Body of pancreas (tissue), 4 donors: ENCODE results near the gene KDM4C.

Source experiments
- POLR2A ChIP-seq, 3 donors: fragments of 450-650 bp; IDR thresholded peaks; one replicate each; pipeline ENCODE4 v1.6.1; 2016; ENCODE audit warnings: antibody characterized with exemption in 3 of 3, mild to moderate bottlenecking in 2 of 3
- TF ChIP-seq, protein P1 (sequence below), 7 experiments: fragments of 450-650 bp in 4 of 7; fragments of 200-600 bp in 3 of 7; sonication (generic) in 3 of 7; IDR thresholded peaks; one replicate each; pipeline ENCODE4 v1.5.1; 2016 to 2019; ENCODE audit warnings: antibody characterized with exemption in 7 of 7

DNA sequence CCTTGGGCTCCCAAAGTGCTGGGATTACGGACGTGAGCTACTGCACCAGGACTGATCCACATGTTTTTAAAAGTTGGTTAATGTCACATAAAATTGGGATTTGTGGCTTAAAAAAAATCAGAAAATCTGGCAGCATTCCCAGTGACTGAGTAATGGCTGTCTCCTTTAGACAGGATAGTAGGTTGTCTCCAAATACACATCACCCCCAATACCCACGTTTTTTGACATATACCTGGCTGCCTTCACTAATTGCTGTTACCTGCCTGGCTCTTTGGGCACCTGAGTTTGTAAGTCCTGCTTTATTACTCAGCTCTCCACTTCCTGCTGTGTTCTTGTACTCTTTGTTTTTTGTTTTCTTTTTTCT lies 84.8 kb downstream of the KDM4C start:
- TF ChIP-seq, protein P1, sequence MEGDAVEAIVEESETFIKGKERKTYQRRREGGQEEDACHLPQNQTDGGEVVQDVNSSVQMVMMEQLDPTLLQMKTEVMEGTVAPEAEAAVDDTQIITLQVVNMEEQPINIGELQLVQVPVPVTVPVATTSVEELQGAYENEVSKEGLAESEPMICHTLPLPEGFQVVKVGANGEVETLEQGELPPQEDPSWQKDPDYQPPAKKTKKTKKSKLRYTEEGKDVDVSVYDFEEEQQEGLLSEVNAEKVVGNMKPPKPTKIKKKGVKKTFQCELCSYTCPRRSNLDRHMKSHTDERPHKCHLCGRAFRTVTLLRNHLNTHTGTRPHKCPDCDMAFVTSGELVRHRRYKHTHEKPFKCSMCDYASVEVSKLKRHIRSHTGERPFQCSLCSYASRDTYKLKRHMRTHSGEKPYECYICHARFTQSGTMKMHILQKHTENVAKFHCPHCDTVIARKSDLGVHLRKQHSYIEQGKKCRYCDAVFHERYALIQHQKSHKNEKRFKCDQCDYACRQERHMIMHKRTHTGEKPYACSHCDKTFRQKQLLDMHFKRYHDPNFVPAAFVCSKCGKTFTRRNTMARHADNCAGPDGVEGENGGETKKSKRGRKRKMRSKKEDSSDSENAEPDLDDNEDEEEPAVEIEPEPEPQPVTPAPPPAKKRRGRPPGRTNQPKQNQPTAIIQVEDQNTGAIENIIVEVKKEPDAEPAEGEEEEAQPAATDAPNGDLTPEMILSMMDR (IDR thresholded peaks at IDR 0.05) = no peak
- TF ChIP-seq POLR2A (IDR thresholded peaks at IDR 0.05) = no peak
